Trophoblast cell (in vitro differentiated cells and primary cell): ENCODE measurements around the gene SPTLC3.

Experiments used
- DNase-seq, 2 donors: peaks; one replicate each; pipeline ENCODE4 v3.0.0-alpha.2; 2016
- H2AFZ ChIP-seq: 2 replicates; pipeline ENCODE4 v1.6.1; 2013; ENCODE audit warnings: low read length, moderate library complexity, mild to moderate bottlenecking; ENCODE audit not compliant: insufficient read depth, poor library complexity
- H2AK5ac ChIP-seq: 2 replicates; pipeline ENCODE4 v1.6.1; 2013; ENCODE audit warnings: mild to moderate bottlenecking, low read length
- H2BK120ac ChIP-seq: 2 replicates; pipeline ENCODE4 v1.6.1; 2013; ENCODE audit warnings: low read length, mild to moderate bottlenecking, moderate library complexity; ENCODE audit not compliant: insufficient read depth, poor library complexity
- H2BK12ac ChIP-seq: 2 replicates; pipeline ENCODE4 v1.6.1; 2013; ENCODE audit warnings: mild to moderate bottlenecking, low read length, moderate library complexity
- H2BK5ac ChIP-seq: 2 replicates; pipeline ENCODE4 v1.6.1; 2013; ENCODE audit warnings: low read length, low read depth, moderate library complexity, mild to moderate bottlenecking; ENCODE audit not compliant: poor library complexity
- H3K14ac ChIP-seq: 2 replicates; pipeline ENCODE4 v1.6.1; 2013; ENCODE audit warnings: mild to moderate bottlenecking, low read length
- H3K18ac ChIP-seq: 2 replicates; pipeline ENCODE4 v1.6.1; 2013; ENCODE audit warnings: mild to moderate bottlenecking, low read length
- H3K23ac ChIP-seq: 2 replicates; pipeline ENCODE4 v1.6.1; 2013; ENCODE audit warnings: low read length
- H3K27ac ChIP-seq: 2 replicates; pipeline ENCODE4 v1.5.1; 2013; ENCODE audit warnings: low read depth, mild to moderate bottlenecking, inconsistent platforms, low read length, moderate library complexity
- H3K27me3 ChIP-seq: 2 replicates; pipeline ENCODE4 v1.6.1; 2013; ENCODE audit warnings: inconsistent platforms, mild to moderate bottlenecking, low read length, moderate library complexity; ENCODE audit not compliant: insufficient read depth
- H3K36me3 ChIP-seq, 2 experiments: 1 replicate in 1 of 2; 2 replicates in 1 of 2; pipeline ENCODE4 v1.6.1; 2013; ENCODE audit warnings: low read length in 2 of 2, mild to moderate bottlenecking in 2 of 2, moderate library complexity in 1 of 2; ENCODE audit not compliant: insufficient read depth in 2 of 2, control insufficient read depth in 1 of 2
- H3K4ac ChIP-seq: 2 replicates; pipeline ENCODE4 v1.6.1; 2013; ENCODE audit warnings: low read depth, mild to moderate bottlenecking, low read length, moderate library complexity
- H3K4me1 ChIP-seq, 2 experiments: 1 replicate in 1 of 2; 2 replicates in 1 of 2; pipeline ENCODE4 v1.6.1; 2013; ENCODE audit warnings: low read length in 2 of 2, mild to moderate bottlenecking in 2 of 2, moderate library complexity in 1 of 2; ENCODE audit not compliant: insufficient read depth in 2 of 2, control insufficient read depth in 1 of 2
- H3K4me2 ChIP-seq: 2 replicates; pipeline ENCODE4 v1.6.1; 2013; ENCODE audit warnings: inconsistent platforms, mild to moderate bottlenecking, low read length, moderate library complexity
- H3K4me3 ChIP-seq: 2 replicates; pipeline ENCODE4 v1.5.1; 2013; ENCODE audit warnings: mild to moderate bottlenecking, low read depth, low read length, inconsistent platforms
- H3K79me1 ChIP-seq: one replicate; pipeline ENCODE4 v1.6.1; 2013; ENCODE audit warnings: low read length
- H3K79me2 ChIP-seq: 2 replicates; pipeline ENCODE4 v1.6.1; 2013; ENCODE audit warnings: low read length, mild to moderate bottlenecking; ENCODE audit not compliant: control insufficient read depth, insufficient read depth, poor library complexity
- H3K9ac ChIP-seq: 2 replicates; pipeline ENCODE4 v1.6.1; 2013; ENCODE audit warnings: mild to moderate bottlenecking, low read length
- H3K9me3 ChIP-seq: 2 replicates; pipeline ENCODE4 v1.6.1; 2013; ENCODE audit warnings: low read depth, mild to moderate bottlenecking, control low read depth, inconsistent platforms, low read length; ENCODE audit not compliant: insufficient read depth
- H4K12ac ChIP-seq: 2 replicates; pipeline ENCODE4 v1.6.1; 2013; ENCODE audit warnings: low read depth, mild to moderate bottlenecking, low read length, moderate library complexity
- H4K8ac ChIP-seq: 2 replicates; pipeline ENCODE4 v1.6.1; 2013; ENCODE audit warnings: low read depth, mild to moderate bottlenecking, low read length, moderate library complexity
- H4K91ac ChIP-seq: one replicate; pipeline ENCODE4 v1.6.1; 2013; ENCODE audit warnings: low read depth, mild to moderate bottlenecking, low read length, moderate library complexity
- WGBS: extraction: QIAGEN DNeasy Blood & Tissue Kit; methylation state at CpG from one replicate; pipeline ENCODE4 v1.1.7; 2013; ENCODE audit warnings: missing lambda C conversion rate; ENCODE audit not compliant: insufficient read length, insufficient coverage; ENCODE audit errors: extremely low coverage; 5-methylcytosine and 5-hydroxymethylcytosine counted together

SPTLC3 gene

DNA sequence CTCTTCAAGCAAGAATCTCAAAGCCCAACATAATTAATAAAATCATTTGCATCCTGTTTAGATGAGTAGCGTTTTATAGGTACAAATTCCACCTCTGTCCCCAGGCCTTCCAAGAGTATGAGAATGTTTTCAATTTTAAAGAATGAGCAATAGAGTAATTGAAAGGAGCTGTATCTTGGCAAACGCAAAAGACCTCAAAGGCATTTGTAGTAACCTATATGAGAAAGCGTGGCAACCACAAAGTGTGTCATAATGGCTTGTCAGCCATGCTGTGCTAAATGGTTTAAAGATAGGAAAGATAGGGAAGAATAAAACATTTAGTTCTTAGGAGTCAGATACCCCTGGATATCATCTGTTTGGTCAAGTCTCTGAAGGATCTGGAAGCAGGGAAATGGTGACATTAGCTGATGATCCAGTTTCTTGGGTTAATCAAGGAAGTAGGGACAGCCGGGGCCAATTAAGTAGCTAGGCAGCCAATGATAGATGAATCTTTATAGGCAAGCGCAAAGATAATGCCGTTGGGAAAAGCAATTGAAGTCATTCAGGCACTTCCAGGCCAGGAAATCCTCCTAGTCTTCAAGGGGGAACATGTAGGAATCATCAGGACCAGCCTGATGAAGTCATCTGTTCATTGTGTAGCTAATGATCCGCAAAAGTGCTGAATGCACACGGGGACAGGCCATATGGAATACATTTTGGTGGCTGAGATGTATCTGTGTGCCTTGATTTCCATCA lies 140.8 kb downstream of the SPTLC3 start:
- H3K23ac ChIP-seq: no peak overlapping the region
- H2AK5ac ChIP-seq: no peak overlapping the region
- no peak overlapping the region for H4K8ac ChIP-seq
- H3K18ac ChIP-seq: no peak overlapping the region
- H3K27ac ChIP-seq: no peak overlapping the region
- H3K9me3 ChIP-seq: no peaks in the 10 kb centered on the region
- DNase-seq: no peak
- no peak overlapping the region for H3K14ac ChIP-seq
- H3K27me3 ChIP-seq: no peaks in the 10 kb centered on the region
- no peak overlapping the region for H4K91ac ChIP-seq
- H2AFZ ChIP-seq: no peak overlapping the region
- H2BK5ac ChIP-seq: no peak overlapping the region
- H2BK120ac ChIP-seq: no peak overlapping the region
- no peak overlapping the region for H2BK12ac ChIP-seq
- H3K4me2 ChIP-seq: no peak overlapping the region
- no peaks in the 10 kb centered on the region for H3K79me2 ChIP-seq
- no peak overlapping the region for H3K4ac ChIP-seq
- no peak overlapping the region for H3K9ac ChIP-seq
- no peaks in the 10 kb centered on the region for H3K36me3 ChIP-seq
- no peaks in the 10 kb centered on the region for H3K79me1 ChIP-seq
- H3K4me3 ChIP-seq: no peak overlapping the region
- H3K4me1 ChIP-seq: peaks cover 0 to 3% of the 10 kb centered on the region in 2 experiments
- no peak overlapping the region for H4K12ac ChIP-seq
- WGBS: no CpG with 5 or more reads among the region's 8 CpGs

DNA sequence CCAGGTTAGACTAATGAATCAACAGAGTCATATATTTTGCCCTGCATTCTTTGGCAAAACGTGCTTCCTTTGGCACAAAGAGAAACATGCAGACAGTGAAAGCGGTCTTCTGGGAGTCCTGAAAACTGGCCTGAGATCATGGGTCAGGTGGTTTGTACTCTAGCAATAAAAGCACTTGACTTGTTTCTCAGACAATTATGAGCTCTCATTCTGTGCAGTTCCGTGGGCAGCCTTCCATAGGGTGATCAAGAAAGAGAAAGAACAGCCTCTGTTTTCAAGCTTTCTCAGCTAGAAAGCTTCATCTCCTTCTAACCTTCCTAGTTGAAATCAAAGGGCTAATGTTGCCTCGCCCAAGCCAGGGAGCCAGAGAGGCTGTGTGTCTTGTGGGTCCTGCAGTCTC lies 149.6 kb downstream of the SPTLC3 start:
- no peak overlapping the region for H3K4ac ChIP-seq
- no peak overlapping the region for H2BK120ac ChIP-seq
- H2BK12ac ChIP-seq: no peak overlapping the region
- H3K9ac ChIP-seq: no peak overlapping the region
- no peak overlapping the region for H2AFZ ChIP-seq
- H3K23ac ChIP-seq: no peak overlapping the region
- no CpG with 5 or more reads among the region's 4 CpGs for WGBS
- no peak overlapping the region for H3K18ac ChIP-seq
- no peak overlapping the region for H4K8ac ChIP-seq
- no peak overlapping the region for H4K91ac ChIP-seq
- H3K4me3 ChIP-seq: no peak overlapping the region
- no peaks in the 10 kb centered on the region for H3K27me3 ChIP-seq
- H3K79me1 ChIP-seq: no peaks in the 10 kb centered on the region
- no peaks in the 10 kb centered on the region for H3K36me3 ChIP-seq
- no peaks in the 10 kb centered on the region for H3K9me3 ChIP-seq
- no peak overlapping the region for H2AK5ac ChIP-seq
- H3K4me1 ChIP-seq: no peaks in the 10 kb centered on the region
- DNase-seq: no peak
- no peak overlapping the region for H3K4me2 ChIP-seq
- no peak overlapping the region for H3K27ac ChIP-seq
- no peak overlapping the region for H2BK5ac ChIP-seq
- H3K79me2 ChIP-seq: no peaks in the 10 kb centered on the region
- no peak overlapping the region for H3K14ac ChIP-seq
- no peak overlapping the region for H4K12ac ChIP-seq

DNA sequence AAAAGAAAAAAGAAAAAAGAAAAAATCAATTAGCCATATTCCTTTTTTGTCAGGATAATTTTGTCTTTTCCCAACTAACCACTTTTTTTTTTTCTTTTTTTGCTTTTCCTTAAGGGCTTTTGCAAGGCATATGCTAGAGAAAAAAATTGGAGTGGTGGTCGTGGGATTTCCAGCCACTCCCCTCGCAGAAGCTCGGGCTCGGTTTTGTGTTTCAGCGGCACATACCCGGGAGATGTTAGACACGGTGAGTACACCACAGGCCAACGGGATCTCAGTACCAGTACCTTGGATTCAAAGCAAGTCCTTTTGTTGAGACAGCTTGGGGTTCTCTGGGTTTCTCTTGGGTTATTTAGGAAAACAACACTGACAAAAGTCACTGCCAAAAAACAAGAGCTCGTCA lies 151.1 kb downstream of the SPTLC3 start:
- H3K9me3 ChIP-seq: no peaks in the 10 kb centered on the region
- no peak overlapping the region for H4K91ac ChIP-seq
- H3K14ac ChIP-seq: no peak overlapping the region
- no peak overlapping the region for H4K12ac ChIP-seq
- no peak overlapping the region for H2BK120ac ChIP-seq
- no peak overlapping the region for H2BK5ac ChIP-seq
- H3K79me2 ChIP-seq: no peaks in the 10 kb centered on the region
- no peak overlapping the region for H4K8ac ChIP-seq
- H3K9ac ChIP-seq: no peak overlapping the region
- WGBS: no CpG with 5 or more reads among the region's 9 CpGs
- H2AK5ac ChIP-seq: no peak overlapping the region
- H3K27ac ChIP-seq: no peak overlapping the region
- H3K79me1 ChIP-seq: no peaks in the 10 kb centered on the region
- no peak overlapping the region for H3K4ac ChIP-seq
- H3K36me3 ChIP-seq: no peaks in the 10 kb centered on the region
- no peak overlapping the region for H3K4me2 ChIP-seq
- H3K18ac ChIP-seq: no peak overlapping the region
- no peaks in the 10 kb centered on the region for H3K27me3 ChIP-seq
- H3K4me3 ChIP-seq: no peak overlapping the region
- no peak overlapping the region for H2AFZ ChIP-seq
- H3K23ac ChIP-seq: no peak overlapping the region
- no peaks in the 10 kb centered on the region for H3K4me1 ChIP-seq
- no peak overlapping the region for H2BK12ac ChIP-seq
- DNase-seq: no peak

DNA sequence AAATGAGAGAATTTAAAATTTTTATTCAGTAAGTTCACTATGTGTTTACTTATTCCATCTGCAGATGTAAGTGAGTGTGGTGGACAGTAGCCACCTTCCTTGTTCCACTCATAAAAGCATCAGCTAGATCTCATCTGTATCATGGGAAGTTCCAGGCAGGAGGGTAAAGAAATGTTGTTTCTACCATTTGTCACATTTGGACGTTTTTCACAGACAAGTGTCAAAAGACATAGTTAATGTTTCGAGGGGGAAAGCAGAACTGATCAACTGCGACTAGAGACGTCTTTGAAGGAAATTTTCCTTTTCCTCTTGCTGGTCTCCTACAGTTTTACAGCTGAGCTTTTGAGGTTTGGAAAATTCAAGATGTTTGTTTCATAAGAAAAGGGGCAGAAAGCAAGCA lies 156.4 kb downstream of the SPTLC3 start:
- Histone ChIP-seq H4K8ac (no peak overlapping the region), H4K12ac (no peak overlapping the region), H3K9me3 (no peaks in the 10 kb centered on the region), H2BK5ac (no peak overlapping the region), H2BK12ac (no peak overlapping the region), H3K4me1 (no peaks in the 10 kb centered on the region), H3K4me3 (no peak overlapping the region), H3K4me2 (no peak overlapping the region), H3K4ac (no peak overlapping the region), H2AFZ (no peak overlapping the region), H2BK120ac (no peak overlapping the region), H2AK5ac (no peak overlapping the region), H3K79me2 (no peaks in the 10 kb centered on the region), H3K9ac (no peak overlapping the region), H3K36me3 (no peaks in the 10 kb centered on the region), H3K27me3 (no peaks in the 10 kb centered on the region), H3K14ac (no peak overlapping the region), H4K91ac (no peak overlapping the region), H3K79me1 (no peaks in the 10 kb centered on the region), H3K27ac (no peak overlapping the region), H3K23ac (no peak overlapping the region), H3K18ac (no peak overlapping the region)
- no CpG with 5 or more reads among the region's 4 CpGs for WGBS
- no peak for DNase-seq
